Calu3 (cell line): Measurements from ENCODE around the gene SLC12A8. TPM values are rescaled to one million over a fixed set of nuclear protein-coding genes. Genes with fewer than 3 reads are reported as not detected.

Source experiments
- BruUV-seq: library from RNA; stranded (reverse); fragments of 400-500 nt; replicated peaks from 2 replicates; lab custom pipeline; 2021; lab: Mats Ljungman, UMichigan
- CTCF ChIA-PET: fragments of 300-600 bp; sonication (Branson Sonifier 250); formaldehyde crosslinking; loops from one replicate; lab custom pipeline; 2022; ENCODE audit warnings: antibody characterized with exemption; lab: Charles Lee
- DNase-seq: peaks from one replicate; pipeline ENCODE4 v3.0.0; 2022
- H3K27ac Mint-ChIP-seq: one replicate; pipeline ENCODE4 v1.8.0; 2022; ENCODE audit warnings: mixed read lengths; ENCODE audit not compliant: unreplicated experiment
- H3K27me3 Mint-ChIP-seq: one replicate; pipeline ENCODE4 v1.8.0; 2022; ENCODE audit warnings: mixed read lengths; ENCODE audit not compliant: unreplicated experiment
- H3K36me3 Mint-ChIP-seq: one replicate; pipeline ENCODE4 v1.8.0; 2022; ENCODE audit warnings: mild to moderate bottlenecking, moderate library complexity, mixed read lengths; ENCODE audit not compliant: insufficient read depth, unreplicated experiment
- H3K4me1 Mint-ChIP-seq: one replicate; pipeline ENCODE4 v1.8.0; 2022; ENCODE audit warnings: mild to moderate bottlenecking, low read depth, mixed read lengths; ENCODE audit not compliant: unreplicated experiment
- H3K4me3 Mint-ChIP-seq: one replicate; pipeline ENCODE4 v1.8.0; 2022; ENCODE audit warnings: mild to moderate bottlenecking, low read depth, moderate library complexity, mixed read lengths; ENCODE audit not compliant: unreplicated experiment
- H3K9me3 Mint-ChIP-seq: one replicate; pipeline ENCODE4 v1.8.0; 2022; ENCODE audit warnings: low read depth, mixed read lengths; ENCODE audit not compliant: unreplicated experiment
- intact Hi-C: fragments of 100-400 bp; cut with micrococcal nuclease; formaldehyde crosslinking; loops from one replicate; pipeline ENCODE4 v1.10.0; 2022; ENCODE audit not compliant: unreplicated experiment
- microRNA-seq: library from miRNA; unstranded; fragments of <30 nt; microRNA quantifications from one replicate; pipeline ENCODE4 v1.2.0, GENCODE V29; 2022
- total RNA-seq: library from RNA; stranded (reverse); gene quantifications from 2 replicates; pipeline ENCODE4 v1.2.3, GENCODE V29; 2022
- TF ChIP-seq, protein P1 (sequence below): fragments of 200-600 bp; IDR thresholded peaks from one replicate; pipeline ENCODE4 v1.8.0; 2022; ENCODE audit warnings: antibody characterized with exemption; ENCODE audit not compliant: unreplicated experiment

Gene SLC12A8
- total RNA-seq, 1 experiment from 2014 or later, result 16.8 TPM

DNA sequence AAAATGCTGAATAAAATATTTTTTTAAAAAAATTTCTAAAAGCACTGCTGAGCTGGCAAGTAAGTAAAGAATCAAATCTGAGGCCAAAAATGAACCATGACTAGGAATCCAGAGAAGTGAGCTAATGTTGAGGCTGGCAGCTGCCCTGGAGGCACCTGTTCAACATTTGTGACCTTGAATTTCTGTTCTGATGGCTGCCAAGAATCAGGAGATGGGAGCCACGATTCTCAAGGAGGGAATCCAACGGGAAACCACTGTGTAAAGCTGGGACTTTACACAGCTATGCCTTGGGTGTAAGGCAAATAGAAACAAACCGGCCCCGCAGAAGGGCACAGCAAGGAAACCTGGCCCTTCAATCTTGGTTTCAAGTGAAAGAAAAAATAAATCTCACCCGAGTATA, 179.4 kb downstream of the SLC12A8 start:
- TF ChIP-seq, protein P1, sequence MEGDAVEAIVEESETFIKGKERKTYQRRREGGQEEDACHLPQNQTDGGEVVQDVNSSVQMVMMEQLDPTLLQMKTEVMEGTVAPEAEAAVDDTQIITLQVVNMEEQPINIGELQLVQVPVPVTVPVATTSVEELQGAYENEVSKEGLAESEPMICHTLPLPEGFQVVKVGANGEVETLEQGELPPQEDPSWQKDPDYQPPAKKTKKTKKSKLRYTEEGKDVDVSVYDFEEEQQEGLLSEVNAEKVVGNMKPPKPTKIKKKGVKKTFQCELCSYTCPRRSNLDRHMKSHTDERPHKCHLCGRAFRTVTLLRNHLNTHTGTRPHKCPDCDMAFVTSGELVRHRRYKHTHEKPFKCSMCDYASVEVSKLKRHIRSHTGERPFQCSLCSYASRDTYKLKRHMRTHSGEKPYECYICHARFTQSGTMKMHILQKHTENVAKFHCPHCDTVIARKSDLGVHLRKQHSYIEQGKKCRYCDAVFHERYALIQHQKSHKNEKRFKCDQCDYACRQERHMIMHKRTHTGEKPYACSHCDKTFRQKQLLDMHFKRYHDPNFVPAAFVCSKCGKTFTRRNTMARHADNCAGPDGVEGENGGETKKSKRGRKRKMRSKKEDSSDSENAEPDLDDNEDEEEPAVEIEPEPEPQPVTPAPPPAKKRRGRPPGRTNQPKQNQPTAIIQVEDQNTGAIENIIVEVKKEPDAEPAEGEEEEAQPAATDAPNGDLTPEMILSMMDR, result no peak
- no peaks in the 10 kb centered on the region for H3K4me1 Mint-ChIP-seq
- no peak for DNase-seq
- CTCF ChIA-PET, result no interaction called here
- BruUV-seq, result no TSS peak
- no peaks in the 10 kb centered on the region for H3K36me3 Mint-ChIP-seq
- H3K27ac Mint-ChIP-seq, result no peak overlapping the region
- H3K9me3 Mint-ChIP-seq, result peaks cover 3% of the 10 kb centered on the region
- peaks cover 15% of the 10 kb centered on the region for H3K27me3 Mint-ChIP-seq
- H3K4me3 Mint-ChIP-seq, result no peak overlapping the region
- intact Hi-C loops, result no loop called here

DNA sequence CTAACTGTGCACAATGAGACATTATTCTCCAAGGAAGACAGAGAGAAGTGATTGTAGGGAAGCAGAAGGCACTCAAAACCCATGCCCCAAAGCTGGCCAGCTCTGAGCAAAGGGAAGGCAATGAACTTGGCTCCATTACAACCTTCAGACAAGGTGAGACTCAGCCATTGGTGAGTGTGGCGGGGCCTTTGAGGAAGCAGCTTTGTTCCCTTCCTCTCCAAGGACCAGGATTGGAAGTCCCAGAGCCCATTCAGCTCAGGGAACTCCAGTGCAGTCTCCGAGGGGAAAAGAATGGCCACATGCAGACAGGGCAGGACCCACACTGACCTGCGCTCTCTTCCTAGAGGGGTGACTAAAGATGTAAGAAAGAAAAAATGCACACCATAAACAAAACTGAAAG, 179.9 kb downstream of the SLC12A8 start:
- no peak for DNase-seq
- Mint-ChIP-seq H3K36me3 (no peaks in the 10 kb centered on the region), H3K27ac (no peak overlapping the region), H3K4me1 (no peaks in the 10 kb centered on the region), H3K9me3 (peaks cover 3% of the 10 kb centered on the region), H3K4me3 (no peak overlapping the region), H3K27me3 (peaks cover 15% of the 10 kb centered on the region)
- intact Hi-C loops, result no loop called here
- TF ChIP-seq, protein P1, result no peak
- no TSS peak for BruUV-seq
- CTCF ChIA-PET, result no interaction called here

Small RNA genes within 50 kb of the gene (microRNA-seq; reads per million reads assigned to microRNA genes)
- 4.9 reads per million, percentile 14 among the genes with 10 or more reads in this experiment for gene MIR5092

Other genes with a start within 250 kb of the SLC12A8 start
- gene HEG1, start 156.8 kb downstream of the SLC12A8 start, total RNA-seq, result 0.51 and 0.97 TPM in 2 replicates
- 55.0 and 60.7 TPM in 2 replicates for gene ZNF148, start 162.6 kb upstream of the SLC12A8 start, total RNA-seq